ENCODE results near the gene GAMT.

GAMT gene

DNA sequence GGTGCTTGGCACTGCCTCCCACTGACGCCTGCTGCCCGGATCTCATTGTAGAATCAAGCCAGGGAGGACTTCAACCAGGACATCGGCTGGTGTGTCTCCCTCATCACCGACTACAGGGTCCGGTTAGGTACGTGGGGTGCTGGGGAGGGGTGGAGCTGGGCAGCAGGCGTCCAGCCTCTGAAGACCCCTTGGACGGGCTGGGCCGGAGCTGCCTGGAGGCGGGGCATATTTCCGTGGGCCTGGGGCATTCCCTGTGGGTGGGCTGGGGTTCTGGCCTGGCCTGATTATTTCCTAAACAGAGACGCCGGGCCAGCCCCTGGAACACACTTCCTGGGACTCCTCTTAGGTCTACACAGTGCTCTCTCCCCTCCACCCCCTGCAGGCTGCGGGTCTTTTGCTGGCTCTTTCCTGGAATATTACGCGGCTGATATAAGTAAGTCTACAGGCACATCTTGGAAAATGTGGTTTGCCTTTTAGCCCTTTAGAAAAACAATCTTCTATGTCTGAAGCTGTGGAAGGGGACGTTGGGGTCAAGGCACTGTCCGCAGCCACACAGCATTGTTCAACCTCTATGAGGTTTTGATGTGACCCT lies 32.0 kb downstream of the GAMT start:
- no peak overlapping the region for H3K9ac ChIP-seq
- no peak overlapping the region for H3K27ac ChIP-seq
- peaks cover 80% of the 10 kb centered on the region for H3K4me1 ChIP-seq
- no peak overlapping the region for H3K4me3 ChIP-seq
- peaks cover 48% of the 10 kb centered on the region for H3K36me3 ChIP-seq
- H3K27me3 ChIP-seq: no peaks in the 10 kb centered on the region
- no peaks in the 10 kb centered on the region for H4K20me1 ChIP-seq
- peak overlapping the region; percentile 99 for H3K4me2 ChIP-seq
- no peak for TF ChIP-seq Cebpa-rat (IDR thresholded peaks at IDR 0.05)
- H3K9me3 ChIP-seq: no peaks in the 10 kb centered on the region

DNA sequence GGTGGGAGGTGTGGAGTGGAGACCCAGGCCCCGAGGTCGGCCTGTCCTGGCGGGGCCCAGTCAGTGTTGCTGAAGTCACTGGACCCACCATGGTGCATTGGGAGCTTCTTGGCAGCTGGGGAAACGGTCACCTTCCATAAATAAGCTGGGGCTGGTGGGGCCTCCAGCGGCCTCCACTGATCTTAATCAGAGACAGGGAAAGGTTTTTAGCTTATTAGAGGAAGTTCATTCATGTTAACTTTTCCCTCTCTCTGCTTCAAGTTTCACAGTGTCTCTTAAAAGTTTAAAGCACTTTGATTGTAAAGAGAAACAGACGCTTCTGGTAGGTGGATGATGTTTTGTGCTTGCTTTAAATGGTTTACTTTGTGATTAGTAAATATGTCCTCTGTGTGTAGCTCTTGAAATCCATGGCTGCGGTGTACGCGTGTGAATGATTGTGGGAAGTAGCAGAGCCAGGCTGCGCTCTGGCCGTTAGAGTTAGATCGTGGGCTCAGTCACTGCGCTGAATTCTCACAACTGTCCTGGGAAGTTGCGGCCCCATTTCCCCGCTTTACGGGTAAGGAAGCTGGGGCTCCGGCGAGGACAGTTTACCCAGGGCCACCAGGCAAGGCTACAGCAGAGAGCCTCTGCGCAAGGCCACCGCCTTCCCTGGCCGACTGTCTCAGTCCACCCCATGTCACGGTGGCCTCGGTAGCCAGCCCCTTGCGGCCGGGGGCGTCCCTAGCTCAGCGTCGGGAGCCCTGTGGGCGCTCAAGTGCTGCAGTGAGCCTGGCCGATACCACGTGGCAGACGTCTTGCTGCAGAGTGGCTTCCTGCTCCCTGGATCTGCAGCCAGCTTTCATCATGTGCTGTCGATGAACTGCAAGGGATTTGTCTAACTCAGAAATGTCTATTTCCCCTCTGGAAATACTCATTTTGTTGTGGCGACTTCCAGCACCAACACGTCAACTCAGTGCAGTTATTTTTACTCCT lies 34.2 kb downstream of the GAMT start:
- H3K27me3 ChIP-seq: no peaks in the 10 kb centered on the region
- H4K20me1 ChIP-seq: no peaks in the 10 kb centered on the region; the same call in 1 of the 2 replicates
- TF ChIP-seq Cebpa-rat (IDR thresholded peaks at IDR 0.05): no peak; the same call in 1 of the 2 replicates
- H3K4me2 ChIP-seq: peak overlapping the region; percentile 99
- peaks cover 33% of the 10 kb centered on the region for H3K36me3 ChIP-seq
- H3K9me3 ChIP-seq: no peaks in the 10 kb centered on the region
- peak overlapping the region; percentile 72 for H3K9ac ChIP-seq
- H3K4me3 ChIP-seq: no peak overlapping the region
- H3K4me1 ChIP-seq: peaks cover 100% of the 10 kb centered on the region
- H3K27ac ChIP-seq: peak overlapping the region; percentile 86

DNA sequence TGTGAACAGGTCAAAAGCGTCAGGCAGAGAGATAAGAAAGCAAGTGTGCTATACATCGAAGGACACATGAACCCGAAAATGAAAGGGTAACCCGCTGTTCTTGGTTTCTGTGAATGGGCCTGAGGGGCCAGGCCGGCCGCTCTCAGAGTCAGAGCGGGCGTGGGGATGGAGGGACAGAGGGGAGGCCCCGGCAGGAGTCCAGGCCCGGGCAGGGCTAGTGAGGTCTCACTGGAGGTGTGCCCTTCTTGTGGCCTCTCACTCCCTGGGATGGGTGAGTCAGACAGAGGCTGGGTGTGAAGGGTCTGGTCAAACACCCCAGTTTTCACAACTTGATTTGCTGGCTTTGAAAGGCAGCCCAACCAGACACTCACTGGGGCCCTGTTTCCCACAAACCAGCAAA lies 35.0 kb downstream of the GAMT start:
- H4K20me1 ChIP-seq: no peaks in the 10 kb centered on the region; the same call in 1 of the 2 replicates
- H3K9ac ChIP-seq: peak overlapping the region; percentile 72
- H3K27me3 ChIP-seq: no peaks in the 10 kb centered on the region
- no peaks in the 10 kb centered on the region for H3K9me3 ChIP-seq
- no peak overlapping the region for H3K4me3 ChIP-seq
- no peak for TF ChIP-seq Cebpa-rat (IDR thresholded peaks at IDR 0.05)
- peak overlapping the region; percentile 99 for H3K4me2 ChIP-seq
- peaks cover 100% of the 10 kb centered on the region for H3K4me1 ChIP-seq
- H3K27ac ChIP-seq: peak overlapping the region; percentile 86
- peaks cover 33% of the 10 kb centered on the region for H3K36me3 ChIP-seq

DNA sequence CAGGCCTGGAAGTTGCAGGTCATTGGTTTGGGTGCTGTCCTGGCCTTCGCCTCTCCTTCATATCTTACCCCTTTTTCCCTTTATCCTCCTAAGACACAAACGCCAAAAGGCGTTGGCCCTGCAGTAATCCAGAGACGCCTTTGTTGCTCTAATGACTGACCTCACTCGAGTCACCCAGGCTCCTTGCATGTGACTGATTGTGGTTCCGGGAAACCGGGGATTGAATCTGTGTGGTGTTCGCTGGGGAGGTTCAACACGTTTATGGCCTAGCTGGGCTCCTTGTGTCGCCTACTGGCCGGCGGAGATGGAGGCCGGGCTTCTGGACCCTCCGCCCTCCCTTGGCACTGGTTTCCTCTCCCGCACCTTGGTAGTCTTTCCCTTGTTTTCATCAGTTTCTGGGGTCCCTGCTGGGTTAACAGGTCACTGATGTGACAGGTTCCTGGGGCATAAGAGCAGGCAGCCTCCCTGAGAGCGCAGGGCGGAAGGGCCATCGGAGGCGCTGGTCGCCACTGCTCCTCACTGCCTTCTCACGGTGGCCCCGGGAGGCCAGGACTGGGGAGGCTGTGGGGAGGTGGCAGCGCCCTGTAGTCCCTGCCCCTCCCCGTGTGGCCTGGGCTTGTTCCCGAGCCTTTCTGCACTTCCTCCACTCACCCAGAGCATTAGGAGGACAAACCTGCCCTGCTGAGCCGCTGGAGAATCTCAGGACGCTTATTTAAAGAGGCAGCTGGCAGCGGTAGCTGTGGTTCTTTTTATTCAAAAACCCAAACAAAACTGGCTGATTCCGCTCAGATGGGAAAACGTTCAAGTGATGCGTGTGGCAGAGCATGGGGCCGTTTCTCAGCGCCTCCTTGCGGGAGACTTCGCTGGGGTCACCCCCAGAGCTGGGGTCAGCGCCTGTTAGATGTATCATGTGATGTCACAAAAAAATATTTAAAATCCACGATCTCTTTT lies 35.7 kb downstream of the GAMT start:
- no peak overlapping the region for H3K4me3 ChIP-seq
- peak overlapping the region; percentile 99 for H3K4me2 ChIP-seq
- peaks cover 100% of the 10 kb centered on the region for H3K4me1 ChIP-seq
- peak overlapping the region; percentile 86 for H3K27ac ChIP-seq
- peaks cover 35% of the 10 kb centered on the region for H3K36me3 ChIP-seq
- peak overlapping the region; percentile 72 for H3K9ac ChIP-seq
- TF ChIP-seq Cebpa-rat (IDR thresholded peaks at IDR 0.05): no peak
- H4K20me1 ChIP-seq: peaks cover 2% of the 10 kb centered on the region; the same call in 1 of the 2 replicates
- no peaks in the 10 kb centered on the region for H3K9me3 ChIP-seq
- no peaks in the 10 kb centered on the region for H3K27me3 ChIP-seq

DNA sequence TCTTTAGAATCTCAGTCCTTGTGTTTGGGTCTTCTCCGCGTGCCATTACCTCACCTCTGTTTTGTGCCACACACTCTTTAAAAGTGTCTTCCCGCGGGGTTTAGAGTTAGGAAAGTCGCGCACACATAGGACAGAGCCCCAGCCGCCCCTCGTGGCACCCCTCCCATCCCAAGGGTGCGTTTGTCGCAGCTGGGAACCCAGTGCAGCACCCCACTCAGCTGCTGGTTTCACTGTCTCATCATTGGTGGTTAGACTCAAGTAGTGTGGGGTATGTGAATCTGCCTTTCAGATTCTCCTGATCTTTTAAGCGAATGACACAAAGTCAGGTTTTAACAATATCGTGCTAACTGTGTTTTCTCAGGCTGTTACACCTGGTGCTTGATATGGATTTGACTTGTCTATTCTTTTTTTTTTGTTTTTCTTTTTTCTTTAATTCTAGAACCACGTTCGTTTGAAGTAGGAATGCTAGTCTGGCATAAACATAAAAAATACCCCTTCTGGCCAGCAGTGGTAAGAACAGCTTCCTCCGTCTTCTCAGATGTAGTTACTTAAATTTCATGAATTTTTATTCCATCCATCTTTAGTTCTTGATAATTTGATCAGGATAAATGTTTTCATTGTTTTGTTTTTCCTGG lies 37.2 kb downstream of the GAMT start:
- peaks cover 9% of the 10 kb centered on the region; the same call in 1 of the 2 replicates for H4K20me1 ChIP-seq
- H3K27me3 ChIP-seq: no peaks in the 10 kb centered on the region
- peak overlapping the region; percentile 86 for H3K27ac ChIP-seq
- H3K36me3 ChIP-seq: peaks cover 35% of the 10 kb centered on the region
- no peaks in the 10 kb centered on the region for H3K9me3 ChIP-seq
- no peak for TF ChIP-seq Cebpa-rat (IDR thresholded peaks at IDR 0.05)
- peak overlapping the region; percentile 58 for H3K4me3 ChIP-seq
- peak overlapping the region; percentile 99 for H3K4me2 ChIP-seq
- peak overlapping the region; percentile 70 for H3K9ac ChIP-seq
- H3K4me1 ChIP-seq: peaks cover 100% of the 10 kb centered on the region

DNA sequence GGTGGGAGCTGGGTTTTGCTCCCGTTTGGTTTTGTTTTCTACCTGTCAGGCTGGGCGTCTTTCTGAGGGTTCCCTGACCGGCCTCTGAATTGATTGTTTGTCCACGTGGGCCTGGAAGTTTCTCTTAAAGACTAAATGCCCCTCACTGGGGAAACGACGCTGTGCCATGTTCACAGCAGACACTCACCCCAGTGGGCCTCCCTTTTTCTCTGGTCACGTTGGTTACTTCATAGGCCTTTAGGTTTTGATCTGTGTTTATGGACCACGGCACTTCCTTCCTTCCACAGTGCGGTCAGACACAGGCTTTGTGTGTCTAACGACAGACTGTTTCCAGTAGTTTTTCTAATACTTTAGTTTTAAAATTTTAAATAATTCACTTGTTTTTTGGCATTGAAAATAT lies 37.7 kb downstream of the GAMT start:
- TF ChIP-seq Cebpa-rat (IDR thresholded peaks at IDR 0.05): no peak
- peaks cover 36% of the 10 kb centered on the region for H3K36me3 ChIP-seq
- no peaks in the 10 kb centered on the region for H3K9me3 ChIP-seq
- H3K27ac ChIP-seq: peak overlapping the region; percentile 86
- peaks cover 94% of the 10 kb centered on the region for H3K4me1 ChIP-seq
- H3K4me2 ChIP-seq: peak overlapping the region; percentile 99
- H4K20me1 ChIP-seq: peaks cover 9% of the 10 kb centered on the region; the same call in 1 of the 2 replicates
- H3K4me3 ChIP-seq: peak overlapping the region; percentile 58
- no peaks in the 10 kb centered on the region for H3K27me3 ChIP-seq
- peak overlapping the region; percentile 70 for H3K9ac ChIP-seq

DNA sequence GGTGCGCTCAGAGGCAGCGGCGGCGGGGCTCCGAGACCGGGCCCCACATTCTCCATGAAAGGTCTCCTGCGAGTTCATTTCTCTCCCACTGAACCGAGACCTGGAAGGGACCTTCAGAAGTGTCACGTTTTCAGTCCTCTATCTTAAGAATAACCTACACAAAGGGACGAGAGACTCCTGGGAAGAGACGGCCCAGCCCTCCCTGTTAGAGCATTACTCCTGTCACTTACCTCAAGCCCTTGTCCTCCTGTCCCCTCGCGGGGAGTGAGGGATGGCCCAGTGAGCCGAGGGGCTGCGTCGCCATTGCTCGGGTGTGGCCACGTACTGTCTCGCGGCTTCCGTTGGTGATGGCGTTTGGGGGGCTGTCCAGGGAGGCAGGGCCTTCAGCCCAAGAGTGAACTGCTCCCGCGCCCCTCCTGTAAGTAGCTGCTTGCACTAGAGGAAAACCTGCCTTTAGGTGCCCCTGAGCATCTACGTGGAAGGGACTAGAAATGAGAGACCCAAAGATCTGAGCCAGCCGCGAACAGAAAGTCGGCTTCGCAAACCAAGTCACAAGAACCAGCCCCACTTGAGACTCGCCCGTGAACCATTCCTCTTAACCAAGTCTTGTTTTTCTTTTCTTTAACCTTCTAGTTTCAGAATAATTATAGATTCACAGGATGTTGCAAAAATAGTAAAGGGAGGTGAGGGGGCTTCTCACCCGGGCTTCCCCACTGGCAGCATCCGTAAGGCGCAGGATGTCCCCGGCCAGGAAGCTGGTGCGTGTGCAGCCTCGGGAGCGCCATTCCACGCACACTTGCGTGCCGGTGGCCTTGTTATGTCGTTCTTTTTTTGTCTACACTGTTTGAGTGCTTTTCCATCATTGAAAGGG lies 38.7 kb downstream of the GAMT start:
- Histone ChIP-seq H3K9ac (peak overlapping the region; percentile 70), H3K4me1 (peaks cover 84% of the 10 kb centered on the region), H3K4me3 (peak overlapping the region; percentile 58), H3K36me3 (peaks cover 46% of the 10 kb centered on the region), H3K27ac (peak overlapping the region; percentile 86), H3K27me3 (no peaks in the 10 kb centered on the region), H3K9me3 (no peaks in the 10 kb centered on the region), H3K4me2 (peak overlapping the region; percentile 99), H4K20me1 (peaks cover 9% of the 10 kb centered on the region; the same call in 1 of the 2 replicates)
- TF ChIP-seq Cebpa-rat (IDR thresholded peaks at IDR 0.05): no peak
